Activated T-cell treated with anti-CD3 and anti-CD28 coated beads for 24 hours (primary cell): ENCODE data around the gene DIAPH3.

Experiments
- DNase-seq: peaks from one replicate; pipeline ENCODE4 v3.0.0-alpha.2; 2020; ENCODE audit warnings: low read depth

DIAPH3 gene

GRCh38 chr13:60152114-60152513 lies 11.6 kb downstream of the DIAPH3 start:
- DNase-seq: no peak

DNA sequence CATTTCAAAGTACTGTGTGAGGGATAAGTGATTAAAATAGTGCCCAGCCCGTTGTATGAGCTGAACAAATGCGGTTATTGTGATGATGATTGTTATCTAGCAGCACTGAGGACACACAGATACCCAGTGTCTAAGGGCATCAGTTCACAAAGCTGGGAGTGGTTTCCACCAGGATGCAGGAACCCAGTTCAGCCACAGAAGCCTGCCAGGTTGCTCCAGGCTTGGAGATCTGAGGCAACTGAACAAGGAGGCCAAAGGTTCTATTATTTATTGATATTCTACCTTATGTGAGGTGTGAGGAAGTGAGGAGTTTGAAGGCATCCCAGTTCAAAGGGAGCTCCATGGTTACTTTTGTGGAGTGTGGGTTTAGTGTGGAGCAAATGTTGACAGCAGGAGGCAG lies 13.2 kb downstream of the DIAPH3 start:
- DNase-seq: no peak

- DNase-seq: no peak
Observed at GRCh38 chr13:60148918-60149317, 14.8 kb downstream of the DIAPH3 start.

- no peak for DNase-seq
Observed at GRCh38 chr13:60147361-60147760, 16.4 kb downstream of the DIAPH3 start.

GRCh38 chr13:60146471-60146870 lies 17.3 kb downstream of the DIAPH3 start:
- DNase-seq: no peak

GRCh38 chr13:60143775-60144174 lies 20.0 kb downstream of the DIAPH3 start:
- DNase-seq: no peak

DNA sequence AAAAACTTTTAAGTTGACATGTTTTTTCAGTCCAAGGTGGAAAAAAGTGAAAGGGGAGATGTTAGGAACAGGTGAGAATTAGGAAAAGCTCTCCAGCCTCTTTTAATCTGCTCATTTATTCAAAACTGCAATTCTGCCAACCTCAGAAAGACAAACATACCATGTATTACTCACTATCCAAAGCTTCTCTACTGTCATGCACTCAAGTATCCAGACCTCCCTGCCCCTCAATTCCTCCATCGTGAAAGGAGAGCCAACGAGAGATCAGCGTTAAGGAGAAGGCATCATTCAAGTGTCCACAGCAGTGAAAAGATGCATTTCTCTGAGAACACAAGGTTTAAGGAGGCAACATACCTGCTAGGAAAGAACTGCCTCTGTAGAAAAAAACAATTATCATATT lies 24.5 kb downstream of the DIAPH3 start:
- DNase-seq: no peak

DNA sequence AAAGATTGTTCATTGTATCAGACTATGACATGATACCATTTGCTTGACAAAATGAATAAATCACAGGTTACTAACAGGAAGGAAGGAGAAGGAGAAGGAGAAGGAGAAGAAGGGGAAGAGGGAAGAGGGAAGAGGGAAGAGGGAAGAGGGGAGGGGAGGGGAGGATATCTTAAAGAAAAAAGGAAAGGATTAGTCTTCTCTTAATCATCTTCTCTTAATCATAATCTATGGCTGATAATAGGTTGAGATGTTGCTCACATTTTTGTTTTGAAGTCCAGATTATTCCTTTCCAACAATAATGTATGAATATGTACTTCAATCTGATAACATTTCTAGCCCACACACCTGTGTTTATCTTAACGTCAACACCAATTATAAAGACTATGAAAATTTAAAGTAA lies 25.1 kb downstream of the DIAPH3 start:
- DNase-seq: no peak

GRCh38 chr13:60137911-60138560 lies 25.7 kb downstream of the DIAPH3 start:
- no peak for DNase-seq

- no peak for DNase-seq
Observed at GRCh38 chr13:60135344-60135743, 28.4 kb downstream of the DIAPH3 start.

GRCh38 chr13:60134376-60134775 lies 29.4 kb downstream of the DIAPH3 start:
- DNase-seq: no peak

DNA sequence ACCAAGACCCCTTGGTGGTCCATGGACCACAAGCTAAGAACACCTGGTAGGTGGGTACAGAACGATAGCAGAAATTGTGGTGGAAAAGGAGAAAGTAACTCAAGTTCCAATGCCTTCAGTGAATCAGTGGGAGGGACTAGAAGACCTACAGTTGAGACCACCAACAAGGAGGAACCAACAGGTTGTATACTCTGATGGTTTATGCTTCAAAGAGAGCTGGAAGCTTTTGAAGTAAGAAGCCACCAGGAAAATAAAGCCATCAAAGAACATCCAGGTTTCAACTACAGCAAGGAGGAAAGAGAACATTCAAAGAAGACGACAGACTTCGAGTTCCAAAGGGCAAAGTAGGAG lies 42.4 kb downstream of the DIAPH3 start:
- DNase-seq: no peak

DNA sequence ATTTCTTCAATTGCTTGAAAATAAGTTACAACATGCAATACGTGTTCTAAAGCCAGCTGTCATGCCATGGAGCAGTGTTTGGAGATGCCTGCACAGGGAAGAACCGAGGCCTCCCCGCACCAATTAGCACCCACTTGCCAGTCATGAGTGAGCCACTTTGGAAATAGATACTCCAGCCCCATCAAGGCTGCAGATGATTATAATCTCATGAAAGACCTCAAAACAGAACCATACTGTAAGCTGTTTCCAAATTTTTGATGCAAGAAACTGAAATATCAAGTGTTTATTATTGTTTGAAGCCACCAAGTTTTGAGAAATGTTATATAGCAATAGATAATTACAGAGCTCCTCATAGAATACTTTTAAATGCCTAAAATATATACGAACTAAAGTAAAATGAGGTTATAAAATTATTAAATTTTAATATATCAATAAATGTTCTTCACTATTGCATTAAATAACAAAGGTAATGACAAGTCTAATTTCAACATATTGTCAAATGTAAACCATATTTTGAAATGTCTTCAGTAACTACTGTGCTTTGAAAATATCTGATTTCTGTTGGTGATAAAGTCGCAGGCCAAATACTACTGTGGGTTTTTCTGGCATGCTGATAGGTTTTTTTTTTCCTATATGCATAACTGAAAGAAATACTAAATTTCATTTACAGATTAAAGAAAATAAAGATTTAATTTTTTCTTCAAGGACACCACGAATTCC lies 43.0 kb downstream of the DIAPH3 start:
- DNase-seq: no peak

- no peak for DNase-seq
Observed at GRCh38 chr13:60118696-60119400, 44.9 kb downstream of the DIAPH3 start.

GRCh38 chr13:60114499-60115028 lies 49.2 kb downstream of the DIAPH3 start:
- no peak for DNase-seq

DNA sequence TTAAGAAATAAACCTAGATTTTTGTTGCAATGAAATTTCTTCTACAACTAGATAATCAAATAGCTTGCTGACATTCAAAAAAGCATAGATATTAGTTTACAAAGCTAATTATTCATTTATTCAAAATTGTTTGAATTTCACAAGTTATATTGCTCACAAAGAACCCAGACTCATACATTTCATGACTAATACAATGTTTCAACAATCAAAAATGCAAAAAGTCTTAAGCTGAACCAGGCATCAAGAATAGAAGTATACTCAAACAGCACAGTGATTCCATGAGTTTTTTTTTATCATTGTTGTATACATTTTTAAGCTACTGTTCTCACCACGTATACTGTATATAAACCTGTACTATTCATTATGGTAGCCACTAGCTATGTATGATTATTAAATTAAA lies 51.0 kb downstream of the DIAPH3 start:
- DNase-seq: no peak

GRCh38 chr13:60111691-60112090 lies 52.0 kb downstream of the DIAPH3 start:
- DNase-seq: no peak

GRCh38 chr13:60109285-60109684 lies 54.4 kb downstream of the DIAPH3 start:
- DNase-seq: no peak

DNA sequence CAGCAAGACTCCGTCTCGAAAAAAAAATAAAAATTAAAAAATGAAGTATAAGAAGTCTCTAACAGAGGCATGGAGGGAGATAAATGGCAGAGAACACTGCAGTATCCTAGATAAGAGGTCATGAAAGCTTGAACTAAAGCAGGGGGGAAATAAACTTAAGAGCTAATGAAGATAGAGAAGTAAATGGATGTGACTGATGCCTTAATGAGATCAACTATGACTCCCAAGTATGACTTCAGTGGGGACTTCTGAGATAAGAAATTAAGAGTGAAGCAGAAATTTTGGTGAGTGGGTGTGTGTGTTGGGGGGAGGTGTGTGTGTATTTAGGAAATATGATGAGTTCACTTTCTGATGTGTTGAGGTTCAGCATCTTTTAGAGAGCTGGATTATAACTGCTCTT lies 55.1 kb downstream of the DIAPH3 start:
- DNase-seq: no peak

- no peak for DNase-seq
Observed at GRCh38 chr13:60099631-60100420, 63.9 kb downstream of the DIAPH3 start.

DNA sequence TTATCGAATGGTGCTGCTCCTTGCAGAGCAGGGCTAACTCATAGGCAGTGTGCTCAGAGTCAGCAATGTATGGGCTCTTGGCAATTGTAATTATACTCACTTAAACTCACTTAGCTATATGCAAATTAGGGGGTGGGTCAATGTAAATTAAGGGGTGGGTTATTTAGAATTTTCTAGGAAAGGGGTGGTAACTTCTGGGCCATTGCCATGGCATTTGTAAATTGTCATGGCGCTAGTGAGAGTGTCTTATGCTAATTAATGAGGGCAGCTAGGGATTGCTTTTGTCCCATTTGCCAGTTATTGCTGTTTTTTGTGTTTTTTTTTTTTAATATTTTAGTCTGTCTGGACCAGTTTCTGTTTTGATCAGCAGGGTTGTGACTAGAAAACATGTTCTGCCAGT lies 68.4 kb downstream of the DIAPH3 start:
- no peak for DNase-seq

GRCh38 chr13:60094385-60095088 lies 69.2 kb downstream of the DIAPH3 start:
- DNase-seq: no peak
